Astrocyte of the spinal cord (primary cell): ENCODE measurements around the gene BAD.
"Not testable (repeated sequence)": the region's sequence is repeated elsewhere in the genome, so short reads cannot be mapped to it uniquely, and the experiment has no call there.

Experiments used
- DNase-seq: peaks from one replicate; pipeline ENCODE4 v3.0.0; 2011; ENCODE audit warnings: low read depth, low spot score
- H3K4me3 ChIP-seq: 2 replicates; pipeline ENCODE4 v1.5.1; 2011; ENCODE audit warnings: low read depth, mild to moderate bottlenecking, low read length, moderate library complexity
- in situ Hi-C: cut with HindIII; loops from 2 replicates; pipeline ENCODE4 v1.10.0; 2017; ENCODE audit warnings: low sequenced_read_pairs
- TF ChIP-seq, protein P1 (sequence below): IDR thresholded peaks from 2 replicates; pipeline ENCODE4 v1.5.1; 2012; ENCODE audit warnings: low read depth, mild to moderate bottlenecking, low read length, inconsistent platforms

Gene BAD

DNA sequence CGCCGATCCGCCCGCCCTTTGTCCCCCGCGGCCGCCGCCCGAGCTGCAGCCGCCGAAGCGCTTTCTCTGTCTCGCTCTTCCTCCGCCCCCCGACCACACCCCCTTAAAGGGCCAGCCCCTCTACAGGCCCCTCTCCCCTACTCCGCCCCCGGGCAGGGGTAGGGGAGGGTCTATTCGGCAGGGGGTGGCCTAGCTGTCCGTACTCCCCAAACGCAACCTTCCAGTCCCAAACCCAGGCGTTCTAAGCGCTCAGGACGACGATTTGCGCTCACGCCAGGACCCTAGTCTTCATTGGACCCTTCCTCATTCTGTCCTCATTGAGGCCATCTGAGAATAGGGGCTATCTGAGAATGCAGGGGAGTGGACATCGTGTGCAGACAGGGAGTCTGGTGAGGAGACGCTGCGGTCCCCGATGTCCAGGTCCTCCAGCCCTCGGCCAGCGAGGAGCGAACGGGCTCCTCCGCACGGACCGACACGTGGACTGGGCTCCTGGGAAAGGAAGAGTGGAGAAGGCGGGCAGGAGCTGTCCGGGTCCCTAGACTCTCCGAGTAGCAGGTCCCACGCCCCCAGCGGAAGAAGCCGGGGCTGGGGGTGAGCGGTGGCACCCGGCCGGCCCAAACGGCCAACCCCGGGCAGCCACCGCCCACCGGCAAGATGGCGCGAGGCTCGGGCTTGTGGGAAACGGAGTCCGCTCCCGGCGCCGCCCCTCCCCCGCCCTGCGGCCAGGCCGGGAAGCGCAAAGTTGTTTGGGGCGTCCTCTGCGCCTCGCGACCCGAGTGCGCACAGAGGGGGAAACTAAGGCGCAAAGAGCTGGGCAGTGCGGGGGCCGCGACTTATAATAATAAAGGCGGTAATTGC lies 37.4 kb downstream of the BAD start, which contains the start of gene PPP1R14B:
PPP1R14B (minus strand) TSS at position 73 of the 858 bp plus-strand sequence. CDS start 270 bp downstream, outside the sequence.
- peak; percentile 92 for DNase-seq
- in situ Hi-C loops = no loop called here
- TF ChIP-seq, protein P1, sequence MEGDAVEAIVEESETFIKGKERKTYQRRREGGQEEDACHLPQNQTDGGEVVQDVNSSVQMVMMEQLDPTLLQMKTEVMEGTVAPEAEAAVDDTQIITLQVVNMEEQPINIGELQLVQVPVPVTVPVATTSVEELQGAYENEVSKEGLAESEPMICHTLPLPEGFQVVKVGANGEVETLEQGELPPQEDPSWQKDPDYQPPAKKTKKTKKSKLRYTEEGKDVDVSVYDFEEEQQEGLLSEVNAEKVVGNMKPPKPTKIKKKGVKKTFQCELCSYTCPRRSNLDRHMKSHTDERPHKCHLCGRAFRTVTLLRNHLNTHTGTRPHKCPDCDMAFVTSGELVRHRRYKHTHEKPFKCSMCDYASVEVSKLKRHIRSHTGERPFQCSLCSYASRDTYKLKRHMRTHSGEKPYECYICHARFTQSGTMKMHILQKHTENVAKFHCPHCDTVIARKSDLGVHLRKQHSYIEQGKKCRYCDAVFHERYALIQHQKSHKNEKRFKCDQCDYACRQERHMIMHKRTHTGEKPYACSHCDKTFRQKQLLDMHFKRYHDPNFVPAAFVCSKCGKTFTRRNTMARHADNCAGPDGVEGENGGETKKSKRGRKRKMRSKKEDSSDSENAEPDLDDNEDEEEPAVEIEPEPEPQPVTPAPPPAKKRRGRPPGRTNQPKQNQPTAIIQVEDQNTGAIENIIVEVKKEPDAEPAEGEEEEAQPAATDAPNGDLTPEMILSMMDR = no peak
- peak within 1 kb of the TSS; percentile 67 for H3K4me3 ChIP-seq

DNA sequence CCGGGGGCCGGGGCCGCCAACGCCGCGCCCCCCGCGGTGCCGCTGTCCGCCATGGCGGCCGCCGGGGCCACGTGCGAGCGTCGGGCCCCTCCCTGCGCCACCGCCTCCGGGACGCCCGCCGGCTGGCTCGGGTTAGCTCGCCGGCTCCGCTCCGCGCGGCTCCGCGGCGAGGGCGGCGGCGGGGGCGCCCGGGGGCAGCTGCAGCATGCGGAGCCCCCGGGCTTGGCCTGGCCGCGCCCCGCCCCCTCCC lies 37.9 kb downstream of the BAD start:
- in situ Hi-C loops, DNase-seq: not testable (repeated sequence)
- peak overlapping the region; percentile 67 for H3K4me3 ChIP-seq

DNA sequence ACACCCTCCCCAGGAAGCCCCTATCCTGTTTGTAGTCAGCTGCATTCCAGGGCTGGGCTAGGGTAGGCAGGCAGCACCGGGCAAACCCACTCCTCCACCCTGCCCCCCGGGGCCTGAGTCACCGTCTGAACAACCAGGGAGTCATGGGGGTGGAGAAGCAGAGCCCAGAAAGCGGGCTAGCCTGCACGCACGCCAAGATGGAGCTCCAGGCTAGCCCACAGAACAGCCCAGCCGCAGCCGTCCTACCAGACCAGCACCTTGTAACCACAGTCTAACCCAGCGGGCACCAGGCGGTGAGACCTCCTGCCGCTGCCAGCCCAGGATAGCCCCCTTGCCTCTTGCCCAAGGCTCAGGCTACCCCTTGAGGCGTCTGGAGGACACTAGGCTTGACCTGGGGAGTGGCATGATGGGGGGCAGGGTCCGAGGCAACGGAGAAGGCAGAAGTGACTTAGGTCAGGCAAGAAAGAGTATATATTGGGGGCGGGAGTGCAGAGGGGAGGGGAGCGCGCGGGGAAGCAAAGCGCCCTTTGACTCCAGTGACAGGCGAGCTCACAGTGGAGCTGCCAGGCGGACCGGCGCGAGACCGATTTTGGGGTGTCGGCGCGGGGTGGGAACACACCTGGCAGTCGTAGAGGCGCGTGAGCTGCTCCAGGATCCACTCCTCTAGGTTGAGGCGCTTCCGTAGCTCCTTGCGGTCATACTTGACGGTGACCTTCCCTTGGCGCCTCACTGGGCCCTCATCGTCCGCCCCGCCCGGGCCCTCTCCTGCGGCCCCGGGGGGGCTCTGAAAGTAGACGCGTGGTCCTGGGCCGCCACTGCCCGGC lies 38.5 kb downstream of the BAD start:
- peak overlapping the region; percentile 67 for H3K4me3 ChIP-seq
- in situ Hi-C loops = no loop called here
- TF ChIP-seq, protein P1 = no peak
- DNase-seq = peak; percentile 82

DNA sequence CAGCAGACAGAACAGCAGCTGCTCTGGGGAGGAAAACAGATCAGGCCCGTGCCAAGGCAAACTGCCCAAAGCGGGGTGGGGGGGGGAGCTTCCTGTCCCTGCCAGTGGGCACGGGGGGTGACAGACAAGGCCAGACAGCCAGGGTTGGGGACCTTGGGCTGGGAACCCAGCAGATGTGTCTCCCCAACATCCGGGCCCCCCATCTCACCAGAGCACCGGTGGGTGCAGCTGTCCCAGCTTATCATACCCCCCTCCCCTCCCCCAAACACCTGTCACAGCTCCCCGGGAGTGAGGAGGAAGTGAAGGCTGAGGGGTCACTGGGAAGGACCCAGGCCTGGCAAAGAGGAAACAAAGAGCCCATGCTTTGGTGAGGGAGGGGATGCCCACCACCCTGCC lies 39.1 kb downstream of the BAD start:
- in situ Hi-C loops = no loop called here
- peak overlapping the region; percentile 67 for H3K4me3 ChIP-seq
- peak; percentile 33 for DNase-seq
- TF ChIP-seq, protein P1 = no peak

DNA sequence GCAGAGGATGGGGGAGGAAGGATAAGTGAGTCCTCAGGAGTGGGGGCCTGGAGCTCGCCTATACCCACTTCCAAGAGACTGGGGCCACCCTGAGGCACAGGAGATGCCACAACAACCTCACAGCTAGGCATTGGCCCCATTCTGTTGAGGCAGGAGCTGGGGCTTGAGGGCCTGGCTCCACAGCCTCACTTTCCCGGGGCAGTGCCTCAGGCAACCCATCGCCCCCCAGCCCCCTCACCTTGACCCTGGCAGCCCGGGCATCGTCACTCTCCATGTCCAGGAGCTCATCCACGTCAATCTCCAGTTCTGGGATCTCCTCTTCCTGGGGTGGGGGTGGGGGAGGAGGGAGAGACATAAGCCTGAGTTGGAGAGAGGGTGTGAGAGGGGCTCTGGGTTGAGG lies 39.5 kb downstream of the BAD start:
- TF ChIP-seq, protein P1 = no peak
- H3K4me3 ChIP-seq = peak overlapping the region; percentile 67
- in situ Hi-C loops = no loop called here
- no peak for DNase-seq

DNA sequence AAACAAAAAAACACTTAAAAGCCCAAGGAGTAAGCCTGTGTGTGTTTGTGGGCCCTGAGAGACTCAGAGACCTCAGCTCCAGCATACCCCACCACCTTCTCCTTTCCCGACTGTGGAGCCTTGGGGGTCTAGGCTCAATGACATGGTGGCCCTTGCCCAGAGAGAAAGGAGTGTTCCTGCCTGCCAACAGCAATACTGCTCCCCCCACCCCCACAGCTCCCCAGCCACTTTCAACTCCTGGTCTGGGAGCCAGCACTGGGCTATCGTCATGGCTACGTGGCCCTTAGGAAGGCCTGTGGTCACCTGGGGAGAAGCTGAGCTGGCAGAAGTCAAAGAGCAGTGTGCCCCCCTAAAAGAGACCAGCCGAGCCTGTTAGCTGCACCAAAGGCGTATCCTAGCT lies 40.4 kb downstream of the BAD start:
- in situ Hi-C loops = no loop called here
- TF ChIP-seq, protein P1 = no peak
- H3K4me3 ChIP-seq = no peak overlapping the region
- no peak for DNase-seq
